Renal cortical epithelial cell (primary cell): ENCODE measurements around the gene BTBD16. TPM values are rescaled to one million over a fixed set of nuclear protein-coding genes. Genes with fewer than 3 reads are reported as not detected.

Experiments used
- DNase-seq: peaks from one replicate; pipeline ENCODE4 v3.0.0-alpha.2; 2011; ENCODE audit warnings: low read depth
- total RNA-seq: library from RNA; depleted of rRNA; stranded (reverse); fragments of >200 nt; gene quantifications from 2 replicates; pipeline ENCODE4 v1.2.3, GENCODE V29; 2014

BTBD16 gene
- total RNA-seq, 1 donor from 2014 or later = 0.45 TPM

- no peak for DNase-seq
These were observed 23.7 kb downstream of the BTBD16 start for GRCh38 chr10:122294511-122295450.

GRCh38 chr10:122295451-122295809 lies 24.3 kb downstream of the BTBD16 start:
- no peak for DNase-seq

GRCh38 chr10:122296363-122297120 lies 25.4 kb downstream of the BTBD16 start:
- DNase-seq = peak; percentile 69

- DNase-seq = no peak
These were observed 26.5 kb downstream of the BTBD16 start for GRCh38 chr10:122297583-122297982.

- DNase-seq = no peak
These were observed 27.1 kb downstream of the BTBD16 start for GRCh38 chr10:122298206-122298597.

GRCh38 chr10:122298598-122299301 lies 27.7 kb downstream of the BTBD16 start:
- DNase-seq = peak; percentile 70

GRCh38 chr10:122299423-122300075 lies 28.5 kb downstream of the BTBD16 start:
- no peak for DNase-seq

GRCh38 chr10:122301055-122301810 lies 30.1 kb downstream of the BTBD16 start:
- DNase-seq = peak; percentile 80

GRCh38 chr10:122301811-122302115 lies 30.7 kb downstream of the BTBD16 start:
- DNase-seq = no peak

- no peak for DNase-seq
These were observed 31.2 kb downstream of the BTBD16 start for GRCh38 chr10:122302315-122302714.

- DNase-seq = no peak
These were observed 32.4 kb downstream of the BTBD16 start for GRCh38 chr10:122303271-122304053.

GRCh38 chr10:122304054-122304579 lies 33.0 kb downstream of the BTBD16 start:
- no peak for DNase-seq

- DNase-seq = no peak
These were observed 35.2 kb downstream of the BTBD16 start for GRCh38 chr10:122306282-122306681.

- no peak for DNase-seq
These were observed 35.6 kb downstream of the BTBD16 start for GRCh38 chr10:122306744-122307143.

GRCh38 chr10:122307669-122308416 lies 36.7 kb downstream of the BTBD16 start:
- peak; percentile 99 for DNase-seq

- DNase-seq = no peak
These were observed 37.5 kb downstream of the BTBD16 start for GRCh38 chr10:122308417-122309141.

- peak; percentile 69 for DNase-seq
These were observed 39.4 kb downstream of the BTBD16 start for GRCh38 chr10:122310311-122311050.

GRCh38 chr10:122311051-122311410 lies 39.9 kb downstream of the BTBD16 start:
- DNase-seq = no peak
